GM19452 (cell line): ENCODE results near the gene DDX41.

ENCODE experiments used
- ATAC-seq: cut with Tn5 transposase; IDR thresholded peaks from one replicate; pipeline ENCODE4 v1.9.1; 2021; ENCODE audit not compliant: unreplicated experiment

The DDX41 gene

DNA sequence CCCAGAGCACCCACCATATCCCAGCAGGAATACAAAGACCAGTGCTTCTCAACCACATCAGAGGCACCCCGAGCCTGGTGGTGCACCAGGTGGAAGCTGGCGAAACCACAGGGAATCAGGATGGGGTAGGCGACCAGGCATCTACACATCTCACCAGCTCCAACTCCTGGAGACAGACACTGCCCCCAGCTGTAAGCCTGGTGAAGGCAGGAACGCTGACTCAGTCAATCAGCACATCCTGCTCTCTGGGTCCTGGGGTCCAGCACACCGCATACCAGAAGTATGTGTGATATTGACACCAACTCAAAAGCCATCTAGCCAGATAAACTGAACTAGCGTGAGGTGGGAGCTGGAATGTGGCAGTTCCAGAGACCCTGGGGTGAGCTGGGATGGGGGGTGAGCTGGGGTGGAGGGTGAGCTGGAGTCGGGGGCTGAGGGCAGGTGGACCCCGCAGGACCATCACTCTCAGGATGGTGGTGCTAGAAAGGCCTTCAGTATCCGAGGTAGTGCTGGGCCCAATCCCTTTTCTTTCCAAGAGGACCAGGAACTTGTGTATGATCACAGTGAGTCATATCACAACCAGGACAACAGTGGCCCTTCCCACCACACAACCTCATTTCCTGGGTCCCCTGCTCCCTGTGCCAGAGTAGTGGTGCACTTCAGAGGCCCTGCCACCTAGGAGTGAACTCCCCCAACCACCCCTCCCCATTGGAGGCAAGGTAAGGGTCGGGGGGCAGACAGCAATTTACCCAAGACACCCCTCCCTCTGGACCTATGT, 45.8 kb downstream of the DDX41 start:
- no peak for ATAC-seq

DNA sequence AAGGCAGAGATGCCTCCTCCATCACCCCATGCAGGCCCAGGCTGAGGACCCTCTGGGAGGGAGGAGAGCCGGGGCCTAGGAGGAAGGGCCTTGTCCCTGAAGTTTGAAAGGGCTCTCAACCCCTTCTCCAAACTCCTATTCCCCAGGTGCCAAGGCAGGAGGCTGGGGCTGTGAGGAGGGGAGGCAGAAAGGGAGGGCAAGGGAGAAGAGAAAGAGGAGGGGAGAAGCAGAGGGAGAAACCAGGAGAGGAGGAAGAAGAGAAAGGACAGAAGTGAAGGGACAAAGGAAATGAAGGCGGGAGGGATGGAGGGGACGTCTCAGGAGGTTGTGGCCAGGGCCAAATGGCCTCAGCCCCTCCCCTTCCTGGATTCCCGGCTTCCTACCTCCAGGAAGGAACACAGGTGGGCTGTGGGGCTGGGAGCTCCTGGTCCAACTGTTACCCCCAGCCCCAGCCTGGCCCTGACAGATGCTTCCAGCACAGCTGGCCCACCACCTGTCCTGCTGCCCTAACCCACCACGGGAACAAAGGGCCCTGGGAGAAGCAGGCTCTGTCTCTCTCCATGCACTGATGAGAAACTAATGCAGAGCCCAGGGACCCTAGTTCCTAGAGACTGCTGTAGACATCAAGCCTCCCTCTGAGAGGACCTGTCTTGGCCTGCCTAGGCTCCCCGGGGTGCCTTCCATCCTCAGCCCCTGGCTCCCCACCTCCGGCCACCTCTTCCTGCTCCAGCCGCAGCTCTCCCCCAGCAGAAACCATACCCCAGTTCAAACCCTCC, 46.8 kb downstream of the DDX41 start:
- no peak for ATAC-seq

DNA sequence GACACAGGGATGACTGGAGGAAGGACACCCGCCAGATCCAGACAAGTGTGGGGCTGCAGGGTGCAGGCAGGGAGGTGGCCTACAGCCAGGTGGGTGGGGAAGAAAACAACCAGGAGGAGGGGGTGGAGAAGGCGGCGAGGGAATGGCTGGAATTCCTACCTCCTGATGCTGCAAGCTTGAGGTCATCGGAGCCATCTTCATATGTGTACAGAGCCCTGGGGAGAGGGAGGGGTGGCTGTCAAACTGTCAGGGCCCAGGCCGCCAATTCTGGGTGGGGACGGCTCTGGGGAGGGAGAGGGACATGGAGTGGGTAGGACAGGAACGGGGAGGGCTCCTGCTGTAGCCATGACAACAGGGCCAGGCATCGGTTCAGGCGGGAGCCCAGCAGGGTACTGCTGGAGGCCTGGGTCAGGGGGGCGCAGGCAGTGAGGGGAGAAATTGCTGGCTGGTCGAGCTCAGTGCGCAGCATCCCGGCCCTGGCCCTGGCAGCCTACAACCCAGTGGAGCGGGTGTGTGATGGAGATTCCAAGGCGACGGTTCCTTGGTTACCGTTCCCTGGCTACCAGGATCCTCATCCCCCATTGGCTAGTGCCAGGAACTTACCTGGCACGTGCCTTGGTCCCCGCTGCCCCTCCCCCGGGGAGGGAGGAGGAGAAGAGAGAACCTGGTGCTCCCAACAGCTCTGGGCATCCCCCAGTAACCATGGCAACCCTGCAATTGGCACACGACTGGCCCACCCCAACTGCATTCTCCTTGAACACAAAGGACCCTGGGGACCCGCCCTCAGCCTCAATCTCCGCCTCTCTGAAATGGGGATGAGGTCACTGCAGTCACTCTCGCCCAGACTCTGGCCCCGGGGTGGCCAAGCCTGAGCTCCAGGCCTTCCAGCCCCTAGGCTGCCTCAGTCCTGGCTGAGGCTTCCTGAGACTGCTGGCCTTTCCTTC, 47.8 kb downstream of the DDX41 start:
- no peak for ATAC-seq

DNA sequence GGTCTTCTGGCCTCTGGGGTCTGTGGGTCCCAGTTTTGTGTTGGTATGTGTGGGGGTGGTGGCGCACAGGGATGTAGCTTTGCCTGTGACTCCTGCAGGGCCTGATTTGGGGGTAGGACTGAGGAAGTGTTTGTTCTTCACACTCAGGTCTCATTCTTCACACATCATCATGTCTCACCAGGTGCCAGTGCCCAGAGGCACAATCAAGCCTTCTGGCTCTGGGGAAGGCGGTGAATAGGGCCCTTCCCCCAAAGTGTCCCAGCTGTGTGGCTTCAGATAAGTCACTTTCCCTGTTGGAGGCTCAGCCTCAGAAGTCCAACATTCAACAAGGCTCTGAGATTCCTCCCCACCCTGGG, 48.5 kb downstream of the DDX41 start:
- no peak for ATAC-seq

DNA sequence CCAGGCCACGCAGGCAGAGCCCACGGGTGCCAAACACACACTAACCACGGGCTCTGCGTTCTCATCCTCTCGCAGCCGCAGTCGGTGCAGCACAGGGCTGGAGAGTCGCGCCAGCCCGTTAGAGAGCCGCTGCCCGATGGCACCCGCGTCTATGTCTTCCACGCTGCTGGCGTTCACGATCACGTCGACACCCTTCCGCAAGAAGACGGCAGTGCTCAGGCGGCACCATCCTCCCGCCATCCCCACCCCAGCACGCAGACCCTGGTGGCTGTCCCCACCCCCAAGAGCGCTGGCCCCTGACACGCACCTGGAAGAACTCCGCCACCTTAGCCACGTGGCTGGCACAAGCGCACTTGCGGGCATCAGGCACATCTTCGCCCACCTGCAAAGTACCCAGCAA, 49.3 kb downstream of the DDX41 start:
- ATAC-seq: no peak

DNA sequence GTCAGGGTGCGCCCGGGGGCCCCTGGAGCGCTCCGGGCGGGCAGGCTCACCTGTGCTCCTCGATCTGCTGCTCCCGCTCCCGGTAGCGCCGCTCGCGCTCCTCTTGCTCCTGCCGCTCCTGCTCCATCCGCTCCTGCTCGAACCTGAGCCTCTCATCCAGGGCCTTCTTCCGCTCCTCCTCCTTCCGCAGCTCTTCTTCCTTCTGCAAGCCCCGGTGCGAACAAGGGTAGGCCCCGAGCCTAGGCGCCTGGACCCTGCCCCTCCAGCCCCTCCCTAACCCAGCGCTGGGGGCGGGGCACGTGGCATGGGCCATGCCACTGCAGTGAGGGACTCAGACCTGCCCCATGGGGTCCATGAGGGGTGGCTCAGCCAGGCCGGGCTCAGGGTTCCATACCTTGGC, 49.9 kb downstream of the DDX41 start:
- ATAC-seq: no peak

DNA sequence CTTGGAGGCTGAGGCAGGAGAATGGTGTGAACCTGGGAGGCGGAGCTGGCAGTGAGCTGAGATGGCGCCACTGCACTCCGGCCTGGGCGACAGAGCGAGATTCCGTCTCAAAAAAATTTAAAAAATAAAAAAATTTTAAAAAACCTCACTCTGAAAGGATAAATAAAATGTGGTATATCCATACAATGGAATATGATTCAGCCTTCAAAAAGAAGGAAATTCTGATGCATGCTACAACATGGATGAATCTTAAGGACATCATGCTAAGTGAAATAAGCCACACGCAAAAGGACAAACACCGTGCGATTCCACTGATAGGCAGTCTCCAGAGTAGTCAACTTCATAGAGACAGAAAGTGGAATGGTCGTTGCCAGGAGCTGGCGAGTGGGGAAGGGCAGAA, 51.7 kb downstream of the DDX41 start:
- ATAC-seq: no peak

DNA sequence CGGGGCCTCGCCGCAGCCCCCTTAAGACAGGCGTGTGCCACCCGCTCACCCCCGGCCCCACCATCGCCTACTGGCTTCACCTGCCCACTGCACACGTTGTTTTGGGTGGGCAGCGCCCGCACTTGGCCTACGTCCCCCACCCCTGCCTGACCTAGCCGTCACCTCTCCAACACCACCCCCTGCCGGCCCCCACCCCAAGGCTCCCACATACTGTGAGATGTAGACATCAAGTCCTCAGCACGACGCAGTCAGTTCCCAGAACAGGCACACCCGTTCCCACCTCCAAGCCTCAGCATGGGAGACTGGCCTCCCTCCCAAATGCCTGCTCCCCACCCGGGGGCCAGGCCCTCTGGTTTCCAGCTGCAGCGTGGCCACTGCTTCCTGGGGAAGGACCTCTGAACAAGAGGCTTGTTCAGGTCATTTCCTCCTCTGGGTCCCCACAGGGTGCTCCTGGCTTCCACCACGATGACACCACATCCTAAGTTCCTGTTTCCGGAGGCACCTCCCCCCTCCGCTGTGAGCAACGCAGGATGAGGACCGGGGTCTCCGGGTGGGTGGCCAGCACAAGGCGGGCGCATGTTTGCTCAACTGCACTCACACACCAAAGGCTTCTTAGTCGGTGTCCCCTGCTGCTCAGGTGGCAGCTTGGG, 54.6 kb downstream of the DDX41 start:
- ATAC-seq: no peak
